IPS-18c (cell line): Measurements from ENCODE around the gene LGI4.

Source experiments
- H3K4me3 ChIP-seq: 2 replicates; pipeline ENCODE4 v1.7.0; 2013; ENCODE audit warnings: low read depth, mild to moderate bottlenecking, low read length, moderate library complexity; ENCODE audit not compliant: insufficient read depth
- H3K9me3 ChIP-seq: one replicate; pipeline ENCODE4 v1.6.1; 2013; ENCODE audit warnings: mild to moderate bottlenecking, low read length, moderate library complexity; ENCODE audit not compliant: control insufficient read depth, insufficient read depth

Gene LGI4

DNA sequence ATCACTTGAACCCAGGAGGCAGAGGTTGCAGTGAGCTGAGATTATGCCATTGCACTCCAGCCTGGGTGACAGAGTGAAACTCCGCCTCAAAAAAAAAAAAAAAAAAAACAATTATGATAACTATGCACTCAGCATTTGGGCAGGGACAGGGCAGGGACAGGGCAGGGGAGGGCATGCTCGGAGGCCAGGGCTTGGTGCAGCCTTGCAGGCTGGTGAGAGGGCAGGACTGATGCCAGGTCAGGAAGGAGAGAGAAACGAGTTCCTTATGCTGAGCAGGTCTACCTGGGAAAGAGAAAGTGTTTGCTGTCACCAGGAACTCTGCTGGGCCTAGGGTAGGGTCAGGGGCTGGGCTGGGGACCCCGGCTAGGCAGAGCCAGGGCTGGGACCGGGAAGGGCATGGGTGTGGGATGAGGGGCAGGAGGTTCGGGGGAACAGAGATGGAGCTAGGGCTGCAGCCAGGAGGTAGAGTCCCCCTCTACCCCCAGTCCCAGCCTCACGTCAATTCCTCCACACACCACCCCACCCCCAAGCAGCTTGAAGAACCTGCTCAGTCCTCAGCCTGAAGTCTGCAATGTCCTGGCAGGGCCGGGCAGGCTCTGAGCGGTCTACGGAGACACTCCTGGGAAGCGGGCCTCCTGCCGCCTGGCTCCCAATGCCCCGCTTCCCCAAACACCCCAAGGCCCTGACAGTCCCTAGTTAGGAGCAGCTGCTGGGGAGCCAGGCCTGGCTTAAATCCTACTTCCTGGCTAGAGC lies 16.4 kb downstream of the LGI4 start:
- H3K9me3 ChIP-seq, result no peaks in the 10 kb centered on the region
- no peak overlapping the region for H3K4me3 ChIP-seq

DNA sequence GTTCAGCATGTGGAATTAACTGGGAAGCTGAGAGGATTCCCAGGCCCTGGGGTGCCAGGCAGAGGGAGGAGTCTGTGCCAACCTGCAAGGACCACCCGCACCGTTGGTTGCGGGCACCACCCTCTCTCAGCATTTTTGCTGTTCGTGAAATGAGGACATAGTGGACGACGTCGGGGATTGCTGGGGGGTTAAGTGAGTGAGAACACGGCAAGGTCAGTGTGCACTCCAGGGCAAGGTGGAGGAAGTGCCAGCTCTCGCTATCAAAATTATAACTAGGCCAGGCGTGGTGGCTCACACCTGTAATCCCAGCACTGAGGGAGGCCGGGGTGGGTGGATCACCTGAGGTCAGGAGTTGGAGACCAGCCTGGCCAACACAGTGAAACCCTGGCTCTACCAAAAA lies 17.1 kb downstream of the LGI4 start:
- Histone ChIP-seq H3K4me3 (no peak overlapping the region), H3K9me3 (no peaks in the 10 kb centered on the region)

DNA sequence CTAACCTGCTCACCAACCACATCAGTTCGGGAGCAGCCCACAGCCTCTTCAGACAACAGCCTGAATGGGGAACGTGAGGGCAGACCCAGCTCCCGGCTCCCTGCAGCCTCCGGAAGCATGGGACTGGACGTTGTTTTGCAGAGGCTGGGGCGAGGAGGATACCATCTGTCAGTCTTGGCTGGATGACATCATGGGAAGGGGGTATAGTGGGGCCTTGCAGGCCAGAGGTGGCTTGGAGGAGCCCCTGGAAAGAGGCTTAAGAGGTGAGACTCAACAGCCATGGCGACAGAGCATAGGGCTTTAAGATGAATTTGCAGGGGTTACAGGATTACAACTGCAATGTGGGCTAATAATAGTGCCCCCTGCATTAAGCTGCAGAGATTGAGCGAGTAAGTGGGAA lies 17.7 kb downstream of the LGI4 start:
- Histone ChIP-seq H3K4me3 (no peak overlapping the region), H3K9me3 (no peaks in the 10 kb centered on the region)

DNA sequence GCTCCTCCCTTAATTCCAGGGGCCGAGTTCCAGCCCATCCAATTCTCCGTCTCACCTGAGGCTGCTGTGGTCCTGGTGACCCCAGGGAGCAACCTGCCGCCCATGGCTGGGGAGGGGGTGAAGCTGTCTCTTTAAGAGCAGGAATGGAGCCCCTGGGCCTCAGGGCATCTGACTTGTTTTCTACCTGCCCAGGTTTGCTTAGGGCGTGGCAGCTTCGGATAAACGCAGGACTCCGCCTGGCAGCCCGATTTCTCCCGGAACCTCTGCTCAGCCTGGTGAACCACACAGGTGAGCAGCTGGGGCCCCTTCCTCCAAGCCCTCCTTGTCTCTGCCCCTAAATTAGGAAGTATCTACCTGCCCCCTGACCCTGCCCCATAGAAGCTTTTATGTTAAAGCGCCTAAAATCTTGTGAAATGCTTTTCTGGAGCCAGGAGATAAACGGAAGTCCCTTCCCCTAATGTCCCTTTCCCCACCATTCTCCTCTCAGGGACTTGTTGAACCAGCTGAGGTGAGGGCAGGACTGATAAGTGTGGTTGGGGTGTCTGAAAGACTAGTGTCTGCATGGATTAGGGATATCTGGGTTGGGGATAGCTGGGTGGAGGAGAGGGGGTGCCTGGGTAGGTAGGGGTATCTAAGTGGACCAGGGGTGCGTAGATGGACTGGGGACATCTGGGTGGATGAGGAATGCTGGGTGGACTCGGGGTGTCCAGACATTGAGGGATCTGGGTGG lies 18.6 kb downstream of the LGI4 start:
- no peaks in the 10 kb centered on the region for H3K9me3 ChIP-seq
- H3K4me3 ChIP-seq, result no peak overlapping the region

DNA sequence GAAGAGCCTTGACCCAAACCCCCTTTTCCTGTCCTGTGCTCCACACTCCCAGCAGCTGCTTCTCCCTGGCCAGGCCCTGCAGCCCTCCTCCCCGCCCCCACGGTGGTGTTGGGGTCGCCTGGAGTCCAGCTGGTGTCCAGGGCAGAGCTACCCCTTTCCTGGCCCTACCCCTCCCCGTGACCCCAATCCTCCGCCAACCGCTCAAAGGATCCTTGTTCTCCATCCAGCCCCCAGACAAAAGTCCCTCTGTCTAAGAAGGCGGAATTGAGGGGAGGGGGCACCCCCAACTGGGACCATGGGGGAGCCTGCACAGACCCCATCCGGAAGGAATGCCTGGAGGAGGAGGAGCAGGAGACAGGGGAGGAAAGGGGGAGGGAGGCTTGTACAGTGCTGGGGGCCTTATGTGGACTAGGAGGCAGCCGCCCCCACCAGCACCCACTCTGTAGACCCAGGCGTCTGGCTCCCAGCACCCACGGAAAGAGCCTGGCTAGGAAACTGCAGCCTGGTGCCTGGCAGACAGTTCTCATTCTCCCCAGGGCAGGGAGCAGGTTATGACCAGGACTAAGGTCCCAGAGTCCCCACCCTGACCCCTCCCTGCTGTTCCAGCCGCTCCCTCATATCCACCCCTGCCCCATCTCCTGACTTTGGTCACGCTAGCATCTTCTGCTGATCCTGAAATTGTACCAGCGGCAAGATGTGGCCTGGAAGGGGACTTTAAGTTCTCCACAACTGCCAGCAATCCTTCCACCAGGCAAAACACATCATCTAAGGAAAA lies 19.5 kb downstream of the LGI4 start, which contains the start of gene FXYD3:
Gene FXYD3 (plus strand): TSS at position 647 of the 775 bp plus-strand sequence. CDS start 3,554 bp downstream, outside the sequence.
- Histone ChIP-seq H3K4me3 (peak within 1 kb of the TSS; percentile 45; the same call in 1 of the 2 replicates), H3K9me3 (no peaks in the 10 kb centered on the region)

DNA sequence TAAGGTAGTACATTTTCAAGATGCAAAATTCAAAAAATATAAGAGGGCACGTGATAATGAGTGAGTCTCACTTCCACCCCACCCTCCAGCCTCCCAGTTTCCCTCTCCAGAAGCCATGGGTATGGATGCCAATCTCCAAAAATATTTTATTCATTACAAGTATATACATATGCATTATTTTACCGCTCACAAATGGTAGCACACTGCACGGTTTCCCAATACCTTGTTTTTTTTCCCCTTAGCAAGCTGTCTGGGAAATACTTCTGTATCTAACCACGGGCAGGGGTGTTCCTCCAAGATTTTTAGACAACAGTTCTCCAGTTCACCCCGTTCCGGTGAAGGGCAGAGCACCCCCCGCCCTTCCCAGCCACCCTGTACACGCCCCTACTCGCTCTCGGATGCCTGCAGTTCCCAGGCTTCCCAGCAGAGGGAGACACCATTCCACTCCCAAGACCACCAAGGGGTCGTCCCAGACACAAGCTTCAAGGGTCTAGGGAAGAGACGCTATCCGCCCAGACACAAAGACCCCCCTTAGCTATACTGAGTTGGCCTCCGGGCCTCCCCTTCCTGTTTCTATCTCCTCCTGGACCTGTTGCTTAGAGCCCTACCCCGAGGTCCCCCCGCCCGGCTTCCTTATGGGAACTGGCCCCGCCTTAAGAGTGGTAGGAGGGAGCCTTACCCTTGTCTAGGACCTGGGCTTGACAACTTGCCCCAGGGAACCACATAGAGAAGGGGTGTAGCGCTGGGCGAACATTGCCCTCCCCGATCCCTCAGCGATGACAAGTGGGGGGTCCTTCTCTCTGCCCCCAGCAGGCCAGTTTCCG lies 20.3 kb downstream of the LGI4 start:
- Histone ChIP-seq H3K4me3 (peak overlapping the region; percentile 45; the same call in 1 of the 2 replicates), H3K9me3 (no peaks in the 10 kb centered on the region)

DNA sequence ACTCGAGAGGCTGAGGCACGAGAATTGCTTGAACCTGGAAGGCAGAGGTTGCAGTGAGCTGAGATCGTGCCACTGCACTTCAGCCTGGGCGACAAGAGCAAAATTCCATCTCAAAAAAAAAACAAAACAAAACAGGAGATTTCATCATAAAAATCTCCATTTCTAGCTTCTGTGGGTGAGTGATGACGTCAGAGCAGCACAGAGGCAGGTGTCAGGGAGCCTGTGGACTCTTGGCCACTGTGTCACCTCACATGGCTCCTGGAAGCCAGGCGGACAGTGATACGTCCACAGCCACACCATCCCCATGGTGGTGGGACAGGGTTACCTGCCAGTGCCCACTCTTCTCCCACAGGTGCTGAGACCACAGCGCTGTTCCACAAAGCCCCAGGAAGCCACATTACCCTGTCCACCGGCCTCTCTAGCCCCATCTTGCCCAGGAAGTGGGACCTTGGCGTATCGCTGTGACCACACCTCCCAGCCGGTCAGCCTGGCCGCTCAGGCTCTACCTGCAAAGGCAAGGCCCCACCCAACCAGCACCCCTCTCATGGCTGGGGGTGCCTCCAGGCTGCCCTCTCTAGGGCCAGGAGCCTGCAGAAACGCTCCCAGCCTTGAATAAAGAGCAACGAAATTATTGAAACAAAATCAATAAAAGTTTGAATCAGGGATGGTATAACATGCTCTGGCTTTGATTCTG lies 21.7 kb downstream of the LGI4 start:
- H3K4me3 ChIP-seq, result no peak overlapping the region
- H3K9me3 ChIP-seq, result no peaks in the 10 kb centered on the region

DNA sequence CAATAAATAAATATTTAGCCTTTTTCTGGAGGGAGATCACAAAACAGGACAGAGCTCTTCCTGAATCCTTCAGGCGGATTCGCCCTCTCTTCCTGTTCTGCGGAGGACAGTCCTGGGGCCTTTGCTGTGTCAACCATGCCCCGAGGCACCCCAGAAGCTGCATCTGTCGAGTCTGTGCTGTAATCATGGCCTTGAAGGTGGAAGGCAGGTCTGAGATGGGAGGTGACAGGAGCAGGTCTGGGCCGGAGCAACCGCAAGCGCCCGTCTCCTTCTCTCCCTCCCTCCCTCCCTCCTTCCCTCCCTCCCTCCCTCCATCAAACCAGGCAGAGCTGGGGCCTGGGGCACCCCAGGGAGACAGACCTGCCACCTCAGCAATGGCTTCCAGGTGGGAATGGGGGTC lies 23.9 kb downstream of the LGI4 start:
- H3K9me3 ChIP-seq, result no peaks in the 10 kb centered on the region
- H3K4me3 ChIP-seq, result no peak overlapping the region

DNA sequence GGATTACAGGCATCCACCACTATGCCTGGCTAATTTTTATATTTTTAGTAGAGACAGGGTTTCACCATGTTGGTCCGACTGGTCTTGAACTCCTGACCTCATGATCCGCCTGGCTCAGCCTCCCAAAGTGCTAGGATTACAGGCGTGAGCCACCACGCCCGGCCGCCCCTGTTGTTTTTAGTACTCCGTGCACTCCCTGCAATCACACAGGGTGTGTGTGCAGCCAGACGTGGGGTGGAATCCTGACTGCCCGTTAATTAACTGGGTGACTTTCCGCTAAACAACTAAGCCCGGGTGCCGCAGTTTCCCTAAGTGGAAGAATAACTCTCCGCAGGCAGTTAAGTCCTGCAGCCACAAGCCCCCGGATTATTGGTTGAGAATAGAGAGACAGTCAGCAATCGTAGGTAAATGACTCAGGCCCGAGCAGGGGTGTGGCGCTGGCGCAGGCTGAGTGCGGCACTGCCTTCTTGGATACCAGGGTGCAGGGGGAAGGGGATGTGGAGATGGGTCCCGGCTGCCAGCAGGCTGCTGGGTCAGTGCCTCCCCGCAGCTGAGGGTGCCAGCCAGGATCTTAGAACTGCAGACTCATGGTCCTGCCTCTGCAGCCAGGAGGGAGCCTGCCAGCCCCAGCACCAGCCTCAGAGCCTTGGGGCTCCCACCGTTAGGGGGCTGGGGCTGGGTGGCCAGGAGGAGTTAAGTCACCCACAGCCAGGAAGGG lies 25.3 kb downstream of the LGI4 start:
- Histone ChIP-seq H3K4me3 (no peak overlapping the region), H3K9me3 (peaks cover 2% of the 10 kb centered on the region)

DNA sequence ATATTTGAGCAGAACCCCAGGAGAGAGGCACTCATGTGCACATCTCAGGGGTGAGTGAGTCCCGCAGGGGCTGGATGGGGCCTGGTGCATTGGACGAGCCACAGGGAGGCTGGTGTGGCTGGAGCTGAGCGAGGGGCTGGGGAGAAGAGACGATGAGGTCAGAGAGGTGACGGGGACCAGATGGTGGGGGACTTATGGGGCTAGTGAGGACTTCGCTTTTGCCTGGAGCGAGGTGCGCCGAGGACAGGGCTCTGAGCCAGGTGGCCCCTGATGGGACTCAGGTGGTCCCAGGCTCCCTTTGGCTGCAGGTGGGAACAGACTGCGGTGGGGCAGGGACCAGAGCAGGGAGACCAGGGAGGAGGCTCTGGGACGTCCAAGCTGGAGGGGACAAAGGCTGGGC lies 26.1 kb downstream of the LGI4 start:
- H3K4me3 ChIP-seq, result no peak overlapping the region
- peaks cover 2% of the 10 kb centered on the region for H3K9me3 ChIP-seq

DNA sequence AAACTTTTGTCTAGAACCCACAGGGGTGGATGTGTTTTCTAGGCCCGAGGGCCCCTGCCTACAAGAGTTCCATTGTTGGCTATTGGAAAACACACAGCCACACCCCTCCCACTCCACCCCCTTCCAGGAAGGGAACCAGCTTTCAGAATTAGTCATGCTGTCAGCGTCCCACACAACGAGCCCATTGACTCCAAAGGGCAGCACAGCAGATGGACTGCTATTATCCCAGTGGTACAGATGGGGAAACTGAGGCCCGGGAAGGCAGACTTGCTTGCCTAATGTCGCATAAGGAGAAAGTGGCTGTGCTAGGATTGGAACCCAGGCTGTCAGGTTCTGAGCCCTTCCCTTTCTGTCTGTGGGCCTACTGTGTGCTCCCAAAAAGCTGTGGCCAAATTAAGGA lies 27.3 kb downstream of the LGI4 start:
- H3K9me3 ChIP-seq, result peaks cover 2% of the 10 kb centered on the region

DNA sequence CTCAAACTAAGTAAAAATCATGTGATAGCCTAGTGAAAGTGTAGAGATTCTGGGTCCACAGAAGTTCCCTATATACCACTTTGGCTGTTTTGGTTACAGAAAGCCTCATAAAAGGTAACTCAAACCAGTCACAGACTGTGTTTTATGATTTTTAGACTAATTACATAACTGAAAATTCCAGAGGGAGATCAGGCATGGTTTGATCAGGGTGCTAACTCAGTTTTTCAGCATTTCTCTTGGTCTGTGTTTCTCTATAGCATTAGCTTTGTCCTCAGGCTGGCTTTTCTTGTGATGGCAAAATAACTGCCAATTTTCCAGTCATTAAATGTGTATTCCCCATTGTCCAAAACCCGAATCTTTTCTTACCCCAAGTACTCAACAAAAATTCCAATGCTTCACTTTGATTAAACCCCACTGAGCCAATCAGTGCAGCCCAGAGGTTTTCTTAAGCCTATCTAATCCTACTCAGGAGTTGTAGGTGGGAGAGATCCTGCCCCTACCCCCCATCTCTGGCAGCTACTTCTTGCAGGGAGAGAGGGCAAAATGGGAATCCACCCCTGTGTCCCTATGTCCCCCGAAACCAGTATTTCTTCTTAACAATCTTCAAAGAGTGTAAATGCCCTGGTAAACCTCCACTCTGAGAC lies 27.8 kb downstream of the LGI4 start:
- Histone ChIP-seq H3K9me3 (peaks cover 2% of the 10 kb centered on the region), H3K4me3 (no peak overlapping the region)

More for the DNA sequence above, 27.3 kb downstream of the LGI4 start:
- H3K4me3 ChIP-seq, result no peak overlapping the region

DNA sequence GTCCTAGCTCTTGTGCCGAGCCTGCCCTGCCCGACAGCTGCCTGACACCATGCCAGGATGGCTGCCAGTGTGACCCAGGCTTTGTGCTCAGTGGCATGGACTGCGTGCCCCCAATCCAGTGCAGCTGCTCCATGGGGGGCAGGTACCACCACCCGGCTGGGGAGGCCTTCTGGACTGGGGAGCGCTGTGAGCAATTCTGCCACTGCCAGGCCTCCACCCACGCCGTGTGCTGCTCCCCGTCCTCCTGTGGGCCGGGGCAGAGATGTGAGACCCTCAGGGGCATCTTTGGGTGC lies 28.6 kb downstream of the LGI4 start:
- H3K9me3 ChIP-seq, result peaks cover 2% of the 10 kb centered on the region
- no peak overlapping the region for H3K4me3 ChIP-seq

DNA sequence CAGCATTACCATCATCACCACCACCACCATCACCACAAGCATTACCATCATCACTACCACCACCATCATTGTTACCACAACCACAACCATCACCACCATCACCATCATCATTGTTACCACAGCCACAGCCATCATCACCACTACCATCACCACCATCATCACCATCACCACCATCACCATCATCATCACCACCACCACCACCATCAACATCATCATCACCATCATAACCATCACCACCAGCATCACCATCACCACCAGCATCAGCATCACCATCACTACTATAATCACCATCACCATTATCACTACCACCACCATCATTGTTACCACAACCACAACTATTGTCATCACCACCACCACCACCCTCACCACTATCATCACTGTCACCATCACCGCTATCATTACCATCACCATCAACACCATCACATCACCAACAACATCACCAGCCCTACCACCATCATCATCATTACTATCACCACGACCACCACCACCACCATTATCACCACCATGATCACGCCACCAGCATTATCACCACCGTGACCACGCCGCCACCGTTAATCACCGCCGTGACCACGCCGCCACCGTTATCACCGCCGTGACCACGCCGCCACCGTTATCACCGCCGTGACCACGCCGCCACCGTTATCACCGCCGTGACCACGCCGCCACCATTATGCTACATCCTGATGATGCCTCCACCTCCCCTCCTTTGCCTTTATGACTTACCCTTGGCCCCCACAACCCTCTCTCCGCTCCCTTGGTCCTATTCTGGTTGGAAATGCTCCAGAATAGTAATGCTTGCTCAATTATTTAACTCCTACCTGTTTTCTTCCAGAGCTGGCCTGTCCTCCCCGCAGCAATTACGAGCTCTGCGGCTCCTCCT lies 29.2 kb downstream of the LGI4 start:
- peaks cover 2% of the 10 kb centered on the region for H3K9me3 ChIP-seq
- H3K4me3 ChIP-seq, result no peak overlapping the region

DNA sequence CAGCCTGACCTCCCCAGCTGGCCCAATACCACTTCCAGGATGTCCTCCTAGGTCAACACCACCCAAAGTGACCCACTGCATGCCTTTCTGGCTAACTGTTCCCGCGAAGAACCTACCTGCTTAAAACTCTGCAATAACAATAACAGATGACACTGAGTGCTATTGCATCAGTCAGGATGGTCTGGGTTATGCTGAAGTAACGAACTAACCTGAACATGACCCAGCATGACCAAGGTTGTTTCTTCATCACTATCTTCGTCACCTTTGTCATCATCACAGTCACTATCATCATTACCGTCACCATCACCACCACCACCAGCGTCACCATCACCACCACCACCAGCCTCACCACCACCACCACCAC lies 29.8 kb downstream of the LGI4 start:
- H3K4me3 ChIP-seq, result no peak overlapping the region
- peaks cover 2% of the 10 kb centered on the region for H3K9me3 ChIP-seq
